HEK293T (cell line): ENCODE results near the gene KCNQ5.

Source experiments
- CTCF ChIA-PET: fragments of 350-600 bp; formaldehyde crosslinking; extraction: SDS; loops from one replicate; lab custom pipeline; 2021; ENCODE audit warnings: antibody characterized with exemption, inconsistent platforms; lab: Yijun Ruan, JAX
- POLR2A ChIA-PET: fragments of 350-600 bp; formaldehyde crosslinking; extraction: SDS; loops from one replicate; lab custom pipeline; 2020; ENCODE audit warnings: antibody characterized with exemption, inconsistent platforms; lab: Yijun Ruan, JAX
- DNase-seq: peaks from one replicate; pipeline ENCODE4 v3.0.0; 2012; ENCODE audit warnings: mixed read lengths; ENCODE audit errors: extremely low spot score
- ARNT ChIP-seq: fragments of 450-650 bp; IDR thresholded peaks from 2 replicates; pipeline ENCODE4 v1.6.1; 2017; ENCODE audit warnings: mild to moderate bottlenecking
- BHLHE40 ChIP-seq: fragments of 450-650 bp; IDR thresholded peaks from 2 replicates; pipeline ENCODE4 v1.6.1; 2016; ENCODE audit warnings: mild to moderate bottlenecking, moderate library complexity, borderline replicate concordance
- CTBP1 ChIP-seq: fragments of 450-650 bp; IDR thresholded peaks from 2 replicates; pipeline ENCODE4 v1.6.1; 2016; ENCODE audit warnings: borderline replicate concordance
- ELF4 ChIP-seq: fragments of 450-650 bp; IDR thresholded peaks from 2 replicates; pipeline ENCODE4 v1.6.1; 2017; ENCODE audit warnings: antibody characterized with exemption
- FOXA1 ChIP-seq: fragments of 450-650 bp; IDR thresholded peaks from 2 replicates; pipeline ENCODE4 v1.6.1; 2016; ENCODE audit warnings: mild to moderate bottlenecking
- FOXK2 ChIP-seq: fragments of 450-650 bp; IDR thresholded peaks from 2 replicates; pipeline ENCODE4 v1.6.1; 2016; ENCODE audit warnings: mild to moderate bottlenecking
- FOXM1 ChIP-seq: fragments of 450-650 bp; IDR thresholded peaks from 2 replicates; pipeline ENCODE4 v1.6.1; 2017; ENCODE audit warnings: mild to moderate bottlenecking, borderline replicate concordance
- HDGF ChIP-seq: fragments of 450-650 bp; IDR thresholded peaks from 2 replicates; pipeline ENCODE4 v1.6.1; 2017; ENCODE audit warnings: antibody characterized with exemption, borderline replicate concordance
- L3MBTL2 ChIP-seq: fragments of 450-650 bp; conservative IDR thresholded peaks from 2 replicates; pipeline ENCODE4 v1.6.1; 2016; ENCODE audit warnings: mild to moderate bottlenecking
- LEF1 ChIP-seq: fragments of 450-650 bp; IDR thresholded peaks from 2 replicates; pipeline ENCODE4 v1.6.1; 2017; ENCODE audit warnings: mild to moderate bottlenecking, borderline replicate concordance
- NFRKB ChIP-seq: fragments of 450-650 bp; IDR thresholded peaks from 2 replicates; pipeline ENCODE4 v1.6.1; 2016; ENCODE audit warnings: mild to moderate bottlenecking, moderate library complexity
- PKNOX1 ChIP-seq: fragments of 450-650 bp; IDR thresholded peaks from 2 replicates; pipeline ENCODE4 v1.6.1; 2016
- SP1 ChIP-seq: fragments of 450-650 bp; IDR thresholded peaks from 2 replicates; pipeline ENCODE4 v1.6.1; 2017
- SUZ12 ChIP-seq: fragments of 450-650 bp; IDR thresholded peaks from 2 replicates; pipeline ENCODE4 v1.6.1; 2016; ENCODE audit warnings: mild to moderate bottlenecking
- TARDBP ChIP-seq: fragments of 450-650 bp; IDR thresholded peaks from 2 replicates; pipeline ENCODE4 v1.6.1; 2016
- ZNF384 ChIP-seq: fragments of 450-650 bp; IDR thresholded peaks from 2 replicates; pipeline ENCODE4 v1.6.1; 2016

Gene KCNQ5

DNA sequence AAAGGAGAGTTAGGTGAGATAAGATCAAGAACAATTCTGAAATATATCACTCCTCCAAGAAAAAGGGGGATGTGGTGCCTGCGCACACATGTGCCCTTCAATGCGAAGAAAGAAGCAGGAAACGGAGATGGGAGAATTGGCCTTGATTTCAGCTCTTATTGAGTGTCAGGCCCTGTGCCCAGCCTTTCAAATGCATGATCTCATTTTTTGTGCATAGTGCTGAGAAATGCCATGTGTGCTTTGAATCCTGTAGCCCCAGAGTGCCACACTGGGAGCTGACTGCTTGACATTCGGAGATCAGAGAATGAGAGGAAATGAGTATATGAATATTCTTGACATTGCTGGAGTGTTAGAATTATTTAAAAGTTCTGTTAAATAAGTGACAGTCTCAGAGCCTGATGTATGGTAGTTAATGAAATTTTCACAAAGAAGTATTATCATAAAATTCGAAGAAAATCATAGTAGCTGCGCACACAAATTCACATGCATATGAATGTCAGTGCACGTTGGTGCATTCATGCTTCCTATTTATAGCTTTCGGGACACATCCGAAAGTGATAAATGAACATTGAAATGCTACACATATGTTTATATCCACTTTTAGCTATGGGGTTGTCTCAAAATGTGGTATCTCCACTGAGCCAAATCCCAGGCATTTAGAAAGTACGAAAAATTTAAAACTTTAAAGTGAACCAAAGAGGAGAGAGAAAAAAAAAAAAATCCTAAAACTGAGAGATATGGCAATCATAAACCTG is 172.0 kb downstream of the KCNQ5 start:
- TF ChIP-seq TARDBP (no peak), BHLHE40 (no peak), NFRKB (no peak), SUZ12 (no peak), FOXM1 (no peak), FOXK2 (no peak), CTBP1 (no peak)
- ChIA-PET CTCF (no interaction called here), POLR2A (no interaction called here)
- DNase-seq: no peak

GRCh38 chr6:72798196-72798595 is 176.3 kb downstream of the KCNQ5 start:
- DNase-seq: no peak
- TF ChIP-seq ZNF384: no peak
- no peak for TF ChIP-seq FOXM1
- no peak for TF ChIP-seq FOXA1
- no peak for TF ChIP-seq LEF1
- TF ChIP-seq TARDBP: no peak
- no peak for TF ChIP-seq ARNT
- TF ChIP-seq ELF4: no peak
- no peak for TF ChIP-seq NFRKB
- no peak for TF ChIP-seq CTBP1
- ChIA-PET CTCF (no interaction called here), POLR2A (no interaction called here)

DNA sequence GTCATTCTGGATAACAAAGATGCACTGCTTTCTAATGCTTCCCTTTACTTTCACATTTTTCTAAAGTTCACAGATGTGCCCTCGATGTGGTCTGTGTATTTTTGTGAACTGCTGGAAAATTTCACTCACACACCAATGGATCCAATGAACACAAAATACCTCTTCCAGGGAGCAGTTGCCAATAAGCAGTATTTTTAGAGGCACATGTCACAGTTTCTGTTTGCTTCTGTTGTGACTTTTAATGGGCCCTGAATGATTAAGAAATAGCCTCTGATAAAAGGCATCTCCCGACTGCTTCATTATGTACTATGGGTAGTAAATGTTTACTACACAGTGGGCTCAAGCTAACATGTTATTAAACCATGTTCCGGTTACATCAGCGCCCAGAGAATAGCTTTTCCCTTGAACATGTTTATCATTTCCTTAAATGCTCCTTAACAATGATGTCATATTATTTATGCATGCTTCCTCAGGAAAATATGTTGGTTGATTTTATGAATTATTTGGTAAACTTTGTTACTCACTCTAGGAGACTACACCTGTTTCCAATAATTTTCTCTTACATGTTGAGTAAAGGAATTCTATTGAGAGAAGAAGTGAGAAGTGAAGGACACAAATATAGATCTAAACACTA is 188.0 kb downstream of the KCNQ5 start:
- POLR2A ChIA-PET: no interaction called here
- TF ChIP-seq BHLHE40 (no peak), HDGF (no peak), ARNT (no peak), FOXK2 (no peak), LEF1 (no peak), ELF4 (no peak), FOXA1 (no peak), FOXM1 (no peak), L3MBTL2 (no peak), SUZ12 (no peak), ZNF384 (no peak)
- DNase-seq: no peak
- CTCF ChIA-PET: no interaction called here

DNA sequence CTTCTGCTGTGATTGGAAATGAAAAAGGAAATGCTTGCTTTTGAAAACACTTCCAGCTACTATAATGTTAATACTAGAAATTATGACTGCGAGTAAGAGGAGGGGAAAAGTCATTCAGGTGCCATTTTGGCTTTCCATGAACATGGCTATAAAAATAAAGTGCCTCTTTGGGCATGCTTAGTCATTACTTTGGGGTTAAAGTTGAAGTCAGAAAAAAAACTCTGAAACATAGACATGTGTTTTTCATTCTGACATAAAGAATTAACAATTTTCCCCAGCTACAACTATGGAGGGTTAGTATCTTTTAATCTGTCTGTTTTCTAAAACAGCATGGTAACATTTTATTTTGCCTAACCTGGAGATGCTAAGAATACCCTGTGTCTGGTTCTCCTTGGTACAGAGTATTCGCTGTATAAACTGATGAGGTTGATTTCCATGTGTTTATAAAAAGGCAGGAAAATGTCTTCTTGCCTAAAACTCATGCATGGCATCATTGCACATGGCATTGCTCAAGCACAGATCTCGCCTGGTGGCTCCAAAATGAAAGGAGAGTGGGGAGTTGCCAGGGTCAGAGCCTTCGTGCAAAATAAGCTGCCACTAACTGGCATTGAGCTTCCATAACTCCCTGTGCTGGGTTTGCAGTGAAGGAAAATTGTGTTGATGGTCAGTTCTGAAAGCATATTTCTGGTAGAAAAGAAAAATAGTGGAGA is 188.9 kb downstream of the KCNQ5 start:
- CTCF ChIA-PET: interaction anchor here (0.6 kb wide), 1 partner anchor 568 kb away, joined by 4 read pairs; no protein-coding TSS in a partner anchor

DNA sequence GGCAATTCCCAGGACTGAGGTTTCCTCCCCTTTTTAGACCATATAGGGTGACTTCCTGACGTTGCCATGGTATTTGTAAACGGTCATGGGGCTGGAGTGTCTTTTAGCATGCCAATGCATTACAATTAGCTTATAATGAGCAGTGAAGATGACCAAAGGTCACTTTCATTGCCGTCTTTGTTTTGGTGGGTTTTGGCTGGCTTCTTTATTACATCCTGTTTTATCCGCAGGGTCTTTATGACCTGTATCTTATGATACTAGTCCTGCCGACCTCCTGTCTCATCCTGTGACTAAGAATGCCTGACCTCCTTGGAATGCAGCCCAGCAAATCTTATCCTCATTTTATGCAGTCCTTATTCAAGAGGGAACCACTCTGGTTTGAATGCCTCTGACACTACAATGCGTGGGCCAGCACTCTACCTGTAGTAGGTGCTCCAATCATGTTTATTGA is 190.1 kb downstream of the KCNQ5 start:
- DNase-seq: no peak
- no peak for TF ChIP-seq ELF4
- TF ChIP-seq PKNOX1: no peak
- no peak for TF ChIP-seq CTBP1
- no peak for TF ChIP-seq FOXA1
- no peak for TF ChIP-seq L3MBTL2
- no peak for TF ChIP-seq ZNF384
- TF ChIP-seq FOXK2: no peak
- no peak for TF ChIP-seq FOXM1
- no peak for TF ChIP-seq NFRKB
- no peak for TF ChIP-seq BHLHE40
- TF ChIP-seq ARNT: no peak
- no peak for TF ChIP-seq TARDBP
- TF ChIP-seq HDGF: no peak
- TF ChIP-seq SP1: no peak
- TF ChIP-seq LEF1: no peak
- TF ChIP-seq SUZ12: no peak
- ChIA-PET CTCF (no interaction called here), POLR2A (no interaction called here)

More for the DNA sequence above, 188.9 kb downstream of the KCNQ5 start:
- DNase-seq: no peak
- POLR2A ChIA-PET: no interaction called here
- no peak for TF ChIP-seq FOXM1
- no peak for TF ChIP-seq ELF4
- no peak for TF ChIP-seq SUZ12
- TF ChIP-seq ZNF384: no peak
- no peak for TF ChIP-seq FOXK2
- no peak for TF ChIP-seq CTBP1
- TF ChIP-seq L3MBTL2: no peak
- no peak for TF ChIP-seq PKNOX1
- no peak for TF ChIP-seq HDGF
- TF ChIP-seq SP1: no peak
- TF ChIP-seq ARNT: no peak
- TF ChIP-seq NFRKB: no peak
- TF ChIP-seq FOXA1: no peak
- TF ChIP-seq LEF1: no peak
